ENCODE results near the gene IDH2.

GRCh38 chr15:90138071-90138833 is 36.0 kb upstream of the IDH2 start:
- TF ChIP-seq CTCF (IDR thresholded peaks at IDR 0.05) (no peak), POLR2AphosphoS5 (IDR thresholded peaks at IDR 0.05) (no peak), POLR2A (IDR thresholded peaks at IDR 0.05) (no peak)

All from transverse colon (tissue), 4 donors.